Activated CD4-positive, alpha-beta T cell treated with anti-CD3 and anti-CD28 coated beads, Interleukin-2, amount 50 U/mL, for 24 hours (primary cell): ENCODE data around the gene ANXA5.
A peak's percentile ranks its signal among the peaks of the same experiment; 100 is the strongest.

Experiments
- DNase-seq, 2 donors: peaks; one replicate each; pipeline ENCODE4 v3.0.0-alpha.2; 2020; ENCODE audit warnings: low read depth in 1 of 2, low spot score in 1 of 2

The ANXA5 gene

DNA sequence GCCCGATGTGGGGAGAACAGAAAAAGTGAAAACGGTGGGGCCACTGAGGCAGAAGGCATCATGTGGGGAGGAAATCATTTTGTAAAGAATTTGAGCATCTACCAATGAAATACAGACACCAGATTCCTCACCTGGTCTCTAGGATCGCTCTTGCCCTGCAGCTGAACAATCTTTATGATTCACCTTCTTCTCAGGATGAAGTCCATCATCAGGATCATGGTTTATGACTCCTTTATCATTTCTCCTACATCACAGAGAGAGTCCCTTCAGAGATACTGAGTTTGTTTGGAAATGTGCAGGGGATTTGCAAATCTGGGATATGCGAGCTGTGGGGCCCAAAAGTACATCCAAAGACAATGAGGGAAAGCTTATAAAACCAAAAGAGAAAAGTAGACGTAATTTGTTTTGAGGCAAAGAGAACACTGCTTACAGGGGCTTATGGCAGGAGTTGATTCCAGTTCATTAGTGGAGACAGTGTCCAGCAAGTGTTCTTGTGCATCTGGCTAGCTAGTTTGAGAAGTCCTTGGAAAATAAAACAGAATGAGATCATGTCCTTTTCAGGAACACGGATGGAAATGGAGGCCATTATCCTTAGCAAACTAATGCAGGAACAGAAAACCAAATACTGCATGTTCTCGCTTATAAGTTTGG is 15.3 kb upstream of the ANXA5 start:
- no peak for DNase-seq

- DNase-seq: no peak
Measured at GRCh38 chr4:121711263-121712000, 14.7 kb upstream of the ANXA5 start.

DNA sequence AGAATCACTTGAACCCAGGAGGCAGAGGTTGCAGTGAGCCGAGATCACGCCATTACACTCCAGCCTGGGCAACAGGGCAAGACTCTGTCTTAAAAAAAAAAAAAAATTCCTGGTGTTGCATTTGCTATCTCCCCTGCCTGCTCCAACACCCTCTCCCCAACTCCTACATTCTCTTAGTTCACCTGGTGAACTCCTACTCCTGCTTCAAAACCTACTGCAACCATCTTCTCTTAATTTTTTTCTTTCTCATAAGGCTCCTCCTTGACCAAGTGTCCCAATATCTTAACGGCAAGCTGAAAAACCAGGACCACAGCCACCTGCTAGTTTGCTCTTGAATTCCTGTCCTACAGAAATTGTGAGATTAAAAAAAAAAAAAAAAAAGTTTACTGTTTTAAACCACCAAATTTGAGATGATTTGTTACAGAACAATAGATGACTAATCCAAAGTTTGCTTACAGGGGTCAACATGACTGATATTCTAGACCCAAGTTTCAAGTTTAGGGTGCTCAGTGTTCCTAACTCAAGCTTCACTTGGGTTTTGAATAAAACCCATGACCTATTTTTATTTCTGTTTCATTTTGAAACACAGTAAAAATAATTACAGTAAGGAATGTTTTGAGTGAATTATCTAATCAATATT is 13.1 kb upstream of the ANXA5 start:
- no peak for DNase-seq

DNA sequence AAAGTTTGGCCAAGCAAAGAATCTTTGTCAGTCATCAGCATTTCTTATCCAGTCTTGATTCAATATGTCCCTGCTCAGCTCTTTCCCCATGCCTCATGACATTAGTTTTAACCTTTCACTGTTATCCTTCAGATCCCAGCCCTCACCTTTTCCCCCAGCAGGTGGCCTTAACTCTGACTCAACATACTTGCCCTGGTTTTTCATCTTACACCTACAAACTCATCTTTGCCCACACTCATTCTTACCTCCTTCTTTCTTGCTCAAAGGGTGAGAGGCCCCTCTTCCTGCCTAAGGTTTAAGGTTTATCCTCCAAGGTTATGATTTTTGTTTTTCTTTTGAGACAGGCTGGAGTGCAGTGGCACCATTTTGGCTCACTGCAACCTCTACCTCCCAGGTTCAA is 10.6 kb upstream of the ANXA5 start:
- no peak for DNase-seq

GRCh38 chr4:121706595-121707021 is 9.8 kb upstream of the ANXA5 start:
- peak in 1 of 2 donors; percentile 39 for DNase-seq

GRCh38 chr4:121705521-121705920 is 8.7 kb upstream of the ANXA5 start:
- no peak for DNase-seq

- DNase-seq: no peak
Measured at GRCh38 chr4:121702136-121702535, 5.4 kb upstream of the ANXA5 start.

GRCh38 chr4:121701263-121701662 is 4.5 kb upstream of the ANXA5 start:
- no peak for DNase-seq

DNA sequence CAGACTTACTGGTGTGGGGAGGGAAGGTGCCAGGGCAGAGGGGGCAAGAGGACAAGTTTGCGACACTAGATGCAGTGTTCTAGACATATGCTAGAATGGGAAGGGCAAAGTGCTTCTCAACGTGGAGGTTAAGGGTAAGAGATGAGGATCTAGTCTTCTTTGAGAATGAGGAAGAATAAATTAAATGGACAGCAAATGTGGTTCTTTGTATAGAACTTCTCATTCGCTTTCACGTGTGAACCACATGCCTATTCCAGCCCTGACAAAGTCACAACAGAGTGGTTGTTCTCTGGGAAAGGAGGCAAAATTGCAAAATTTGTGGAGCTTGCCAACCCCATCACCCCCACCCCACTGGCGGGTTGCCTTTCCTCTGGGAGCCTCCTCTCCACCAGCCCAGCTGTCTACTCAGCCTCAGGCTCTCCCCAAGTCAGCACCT is 1.5 kb upstream of the ANXA5 start:
- DNase-seq: no peak

DNA sequence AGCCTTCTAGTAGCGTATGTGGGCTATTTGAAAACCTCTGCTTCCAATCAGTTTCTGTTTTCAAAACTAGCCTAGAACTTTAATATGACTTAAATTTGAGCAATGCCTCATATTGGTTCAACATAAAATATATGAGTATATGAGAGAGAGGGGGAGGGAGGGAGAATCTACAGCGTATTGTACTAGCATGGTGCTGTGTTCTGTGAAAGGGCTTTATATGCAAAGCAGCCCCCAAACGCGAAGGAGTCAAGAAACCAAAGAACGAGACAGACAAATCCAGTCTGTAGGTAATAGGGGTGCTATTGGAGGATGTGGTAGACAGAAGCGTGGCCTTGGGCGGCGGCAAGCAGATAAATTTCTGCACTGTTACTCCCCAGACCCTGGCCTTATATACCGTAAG is 784 bp upstream of the ANXA5 start:
- no peak for DNase-seq

- DNase-seq: peak; percentile 17 to 42
Measured at GRCh38 chr4:121696170-121696580, 605 bp downstream of the ANXA5 start.

- DNase-seq: no peak
Measured at GRCh38 chr4:121693886-121694285, 2.9 kb downstream of the ANXA5 start.

GRCh38 chr4:121693450-121693849 is 3.3 kb downstream of the ANXA5 start:
- no peak for DNase-seq

GRCh38 chr4:121692261-121692660 is 4.5 kb downstream of the ANXA5 start:
- DNase-seq: no peak

DNA sequence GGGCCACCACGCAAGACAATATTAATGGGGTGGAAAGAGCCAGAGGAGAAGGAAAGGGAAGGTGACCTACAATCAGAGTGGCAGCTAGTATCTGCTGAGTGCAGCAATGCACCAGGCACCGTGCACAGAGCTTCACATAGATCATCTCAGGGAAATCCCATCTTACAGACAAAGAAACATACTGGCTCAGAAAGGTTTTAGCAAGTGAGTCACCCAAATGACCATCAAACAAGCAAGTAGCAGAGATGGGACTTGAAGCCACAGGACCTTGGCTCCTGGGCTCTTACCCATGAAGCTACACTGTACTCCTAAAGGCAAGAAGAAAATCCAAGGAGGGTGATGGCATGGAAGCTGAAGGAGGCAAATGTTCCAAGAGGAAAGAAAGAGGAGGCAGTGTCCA is 6.8 kb downstream of the ANXA5 start:
- DNase-seq: no peak

DNA sequence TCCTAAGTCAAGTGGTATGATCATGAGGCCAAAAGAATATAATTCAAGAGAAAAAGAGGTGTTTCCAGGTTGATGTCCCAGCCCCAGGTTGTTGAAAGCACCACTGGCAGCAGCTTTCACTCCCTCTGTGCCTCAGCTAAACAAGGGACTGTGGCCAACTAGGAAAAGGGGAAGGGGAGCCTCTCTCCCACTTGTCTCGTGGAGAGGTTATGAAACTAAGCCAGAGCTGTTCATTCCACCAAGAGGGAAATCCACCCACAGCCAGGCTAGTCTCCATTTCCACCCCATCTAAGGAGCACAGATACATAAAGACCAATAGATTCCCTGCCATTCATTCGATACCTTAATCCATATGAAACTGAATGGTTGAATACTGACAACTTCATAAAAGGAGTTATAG is 8.1 kb downstream of the ANXA5 start:
- no peak for DNase-seq

GRCh38 chr4:121688261-121688660 is 8.5 kb downstream of the ANXA5 start:
- no peak for DNase-seq

- DNase-seq: no peak
Measured at GRCh38 chr4:121686255-121686654, 10.5 kb downstream of the ANXA5 start.

GRCh38 chr4:121685257-121685656 is 11.5 kb downstream of the ANXA5 start:
- DNase-seq: no peak

- no peak for DNase-seq
Measured at GRCh38 chr4:121684561-121684960, 12.2 kb downstream of the ANXA5 start.

- no peak for DNase-seq
Measured at GRCh38 chr4:121684016-121684415, 12.8 kb downstream of the ANXA5 start.

GRCh38 chr4:121680571-121680970 is 16.2 kb downstream of the ANXA5 start:
- DNase-seq: no peak
